H9 (cell line): ENCODE measurements around the gene ZSWIM5. TPM values are rescaled to one million over a fixed set of nuclear protein-coding genes. Genes with fewer than 3 reads are reported as not detected.

Experiments used
- DNase-seq: peaks from one replicate; pipeline ENCODE4 v3.0.0-alpha.2; 2017
- H2AFZ ChIP-seq: one replicate; pipeline ENCODE4 v1.6.1; 2013; ENCODE audit warnings: mild to moderate bottlenecking, low read length, control low read depth, moderate library complexity
- H2AK5ac ChIP-seq: 2 replicates; pipeline ENCODE4 v1.6.1; 2013; ENCODE audit warnings: low read length, control low read depth, mixed read lengths; ENCODE audit not compliant: insufficient read length
- H2BK120ac ChIP-seq: one replicate; pipeline ENCODE4 v1.6.1; 2013; ENCODE audit warnings: low read depth, mild to moderate bottlenecking, low read length, control low read depth, inconsistent platforms; ENCODE audit not compliant: poor library complexity, severe bottlenecking
- H2BK12ac ChIP-seq: 2 replicates; pipeline ENCODE4 v1.6.1; 2013; ENCODE audit warnings: low read length, control low read depth, mixed read lengths, low read depth; ENCODE audit not compliant: insufficient read length
- H2BK15ac ChIP-seq: 2 replicates; pipeline ENCODE4 v1.6.1; 2013; ENCODE audit warnings: low read depth, low read length, control low read depth
- H2BK20ac ChIP-seq: one replicate; pipeline ENCODE4 v1.6.1; 2013; ENCODE audit warnings: low read depth, mild to moderate bottlenecking, low read length, control low read depth, inconsistent platforms; ENCODE audit not compliant: poor library complexity, severe bottlenecking
- H2BK5ac ChIP-seq: 2 replicates; pipeline ENCODE4 v1.6.1; 2013; ENCODE audit warnings: low read length, control low read depth, mixed read lengths; ENCODE audit not compliant: insufficient read length
- H3K14ac ChIP-seq: 2 replicates; pipeline ENCODE4 v1.6.1; 2013; ENCODE audit warnings: low read length, control low read depth; ENCODE audit not compliant: insufficient read depth
- H3K18ac ChIP-seq: 2 replicates; pipeline ENCODE4 v1.6.1; 2013; ENCODE audit warnings: low read depth, mild to moderate bottlenecking, mixed read lengths, low read length, control low read depth; ENCODE audit not compliant: insufficient read length
- H3K23ac ChIP-seq: 2 replicates; pipeline ENCODE4 v1.6.1; 2013; ENCODE audit warnings: low read length, control low read depth, mixed read lengths, low read depth; ENCODE audit not compliant: insufficient read length
- H3K23me2 ChIP-seq: 2 replicates; pipeline ENCODE4 v1.6.1; 2013; ENCODE audit warnings: low read depth, mild to moderate bottlenecking, mixed read lengths, low read length, control low read depth; ENCODE audit not compliant: insufficient read length, poor library complexity, severe bottlenecking
- H3K27ac ChIP-seq: 2 replicates; pipeline ENCODE4 v1.5.1; 2013; ENCODE audit warnings: low read length, control low read depth, mixed read lengths, low read depth; ENCODE audit not compliant: insufficient read length
- H3K27me3 ChIP-seq: 2 replicates; pipeline ENCODE4 v1.6.1; 2013; ENCODE audit warnings: low read length, control low read depth, inconsistent platforms; ENCODE audit not compliant: insufficient read depth
- H3K4ac ChIP-seq: 2 replicates; pipeline ENCODE4 v1.6.1; 2013; ENCODE audit warnings: low read depth, mild to moderate bottlenecking, control low read depth, inconsistent platforms, low read length, moderate library complexity
- H3K4me1 ChIP-seq: 2 replicates; pipeline ENCODE4 v1.6.1; 2013; ENCODE audit warnings: low read length, control low read depth, inconsistent platforms; ENCODE audit not compliant: insufficient read depth
- H3K4me2 ChIP-seq: 2 replicates; pipeline ENCODE4 v1.6.1; 2013; ENCODE audit warnings: low read length, control low read depth, mixed read lengths; ENCODE audit not compliant: insufficient read length, insufficient read depth
- H3K56ac ChIP-seq: 2 replicates; pipeline ENCODE4 v1.6.1; 2013; ENCODE audit warnings: low read depth, mild to moderate bottlenecking, mixed read lengths, low read length, control low read depth; ENCODE audit not compliant: insufficient read length
- H3K79me1 ChIP-seq: 2 replicates; pipeline ENCODE4 v1.6.1; 2013; ENCODE audit warnings: low read depth, mild to moderate bottlenecking, moderate library complexity, low read length, control low read depth, inconsistent platforms; ENCODE audit not compliant: insufficient read depth, poor library complexity, severe bottlenecking
- H3K79me2 ChIP-seq: 2 replicates; pipeline ENCODE4 v1.6.1; 2013; ENCODE audit warnings: low read length, control low read depth, inconsistent platforms; ENCODE audit not compliant: insufficient read depth
- H3K9ac ChIP-seq: 2 replicates; pipeline ENCODE4 v1.6.1; 2013; ENCODE audit warnings: low read length, control low read depth, mixed read lengths; ENCODE audit not compliant: insufficient read length; ENCODE audit errors: extremely low read depth
- H3K9me3 ChIP-seq: one replicate; pipeline ENCODE4 v1.6.1; 2013; ENCODE audit warnings: low read depth, low read length, inconsistent platforms; ENCODE audit not compliant: control insufficient read depth
- H3T11ph ChIP-seq: one replicate; pipeline ENCODE4 v1.6.1; 2013; ENCODE audit warnings: mild to moderate bottlenecking, low read length, control low read depth, inconsistent platforms
- H4K20me1 ChIP-seq: one replicate; pipeline ENCODE4 v1.6.1; 2013; ENCODE audit not compliant: control insufficient read depth, insufficient read length, insufficient read depth
- H4K5ac ChIP-seq: 2 replicates; pipeline ENCODE4 v1.6.1; 2013; ENCODE audit warnings: low read depth, mild to moderate bottlenecking, mixed read lengths, low read length, control low read depth; ENCODE audit not compliant: insufficient read length
- H4K8ac ChIP-seq: replicated peaks from 2 replicates; pipeline ENCODE4 v1.6.1; 2013; ENCODE audit warnings: low read length, control low read depth, mixed read lengths, low read depth; ENCODE audit not compliant: insufficient read length
- H4K91ac ChIP-seq: 2 replicates; pipeline ENCODE4 v1.6.1; 2013; ENCODE audit warnings: low read depth, mild to moderate bottlenecking, moderate library complexity, mixed read lengths, low read length, control low read depth; ENCODE audit not compliant: insufficient read length
- H3K27ac Mint-ChIP-seq, 3 experiments: 2 replicates in 2 of 3; 3 replicates in 1 of 3; pipeline ENCODE4 v1.8.0; 2020 to 2021; ENCODE audit warnings: mixed read lengths in 3 of 3, mild to moderate bottlenecking in 1 of 3, moderate library complexity in 1 of 3
- H3K27me3 Mint-ChIP-seq: 2 replicates; pipeline ENCODE4 v1.8.0; 2021; ENCODE audit warnings: low read depth, mild to moderate bottlenecking, moderate library complexity, mixed read lengths
- H3K36me3 Mint-ChIP-seq, 3 experiments: 2 replicates in 2 of 3; 3 replicates in 1 of 3; pipeline ENCODE4 v1.8.0; 2020 to 2021; ENCODE audit warnings: low read depth in 3 of 3, mixed read lengths in 3 of 3; ENCODE audit not compliant: insufficient read depth in 1 of 3
- H3K4me1 Mint-ChIP-seq, 2 experiments: 2 replicates each; pipeline ENCODE4 v1.8.0; 2020; ENCODE audit warnings: mixed read lengths in 2 of 2
- H3K4me3 Mint-ChIP-seq, 2 experiments: 2 replicates in 1 of 2; 3 replicates in 1 of 2; pipeline ENCODE4 v1.8.0; 2020 to 2021; ENCODE audit warnings: mild to moderate bottlenecking in 2 of 2, mixed read lengths in 2 of 2, moderate library complexity in 1 of 2
- H3K9me3 Mint-ChIP-seq, 2 experiments: 2 replicates in 1 of 2; 3 replicates in 1 of 2; pipeline ENCODE4 v1.8.0; 2020; ENCODE audit warnings: mild to moderate bottlenecking in 2 of 2, mixed read lengths in 2 of 2, moderate library complexity in 1 of 2
- CTCF ChIP-seq: fragments of 200-600 bp; sonication (generic); conservative IDR thresholded peaks from 3 replicates; pipeline ENCODE4 v1.8.0; 2021; ENCODE audit warnings: antibody characterized with exemption, mild to moderate bottlenecking
- total RNA-seq: library from RNA; stranded (reverse); gene quantifications from 2 replicates; pipeline ENCODE4 v1.2.1, GENCODE V29; 2021

Gene ZSWIM5
- total RNA-seq, 1 experiment from 2014 or later, result 3.5 TPM

- H4K8ac ChIP-seq, result no peak overlapping the region
- no peak overlapping the region for H2AK5ac ChIP-seq
- no peak overlapping the region for H3K18ac ChIP-seq
- H4K91ac ChIP-seq, result no peak overlapping the region
- H4K5ac ChIP-seq, result no peak overlapping the region
- no peaks in the 10 kb centered on the region; the same call in 1 of the 2 replicates for H3K27me3 ChIP-seq
- peaks cover 0 to 4% of the 10 kb centered on the region in 2 experiments; a peak in 1 of 5 replicates for H3K9me3 Mint-ChIP-seq
- H3K9ac ChIP-seq, result no peak overlapping the region
- no peaks in the 10 kb centered on the region for H3K4me1 ChIP-seq
- H2BK5ac ChIP-seq, result no peak overlapping the region
- no peak overlapping the region for H2BK120ac ChIP-seq
- peaks cover 28% of the 10 kb centered on the region for H3K27me3 Mint-ChIP-seq
- H3K79me1 ChIP-seq, result no peaks in the 10 kb centered on the region
- H3K4ac ChIP-seq, result no peak overlapping the region
- H4K20me1 ChIP-seq, result no peaks in the 10 kb centered on the region
- no peak overlapping the region for H3T11ph ChIP-seq
- no peak overlapping the region for H3K56ac ChIP-seq
- no peak overlapping the region for H3K14ac ChIP-seq
- H3K27ac Mint-ChIP-seq, result no peak overlapping the region
- H2AFZ ChIP-seq, result no peak overlapping the region
- no peak overlapping the region for H2BK20ac ChIP-seq
- peaks cover 6% of the 10 kb centered on the region for H3K23me2 ChIP-seq
- H3K79me2 ChIP-seq, result no peaks in the 10 kb centered on the region
- H2BK15ac ChIP-seq, result no peak overlapping the region
- DNase-seq, result no peak
- H3K9me3 ChIP-seq, result no peaks in the 10 kb centered on the region
- no peaks in the 10 kb centered on the region; a peak in 1 of 7 replicates for H3K36me3 Mint-ChIP-seq
- peaks cover 16 to 22% of the 10 kb centered on the region in 2 experiments for H3K4me1 Mint-ChIP-seq
- no peak for TF ChIP-seq CTCF
- H3K4me3 Mint-ChIP-seq, result no peak overlapping the region
- no peak overlapping the region for H2BK12ac ChIP-seq
- H3K27ac ChIP-seq, result no peak overlapping the region
- no peak overlapping the region for H3K4me2 ChIP-seq
- H3K23ac ChIP-seq, result no peak overlapping the region
Observed at GRCh38 chr1:45200435-45200834, 6.0 kb downstream of the ZSWIM5 start.
